M059J (cell line): ENCODE results near the gene SAFB. TPM values are rescaled to one million over a fixed set of nuclear protein-coding genes. Genes with fewer than 3 reads are reported as not detected.
A peak's percentile ranks its signal among the peaks of the same experiment; 100 is the strongest.
"Not testable (repeated sequence)": the region's sequence is repeated elsewhere in the genome, so short reads cannot be mapped to it uniquely, and the experiment has no call there.

Experiments
- DNase-seq: peaks from one replicate; pipeline ENCODE4 v3.0.0-alpha.2; 2012; ENCODE audit warnings: low read depth
- total RNA-seq: library from RNA; depleted of rRNA; stranded (reverse); fragments of >200 nt; shearing (Covaris generic); gene quantifications from 2 replicates; pipeline ENCODE4 v1.2.3, GENCODE V29; 2014

The SAFB gene
- total RNA-seq, 1 experiment from 2014 or later: 27.8 TPM

GRCh38 chr19:5595129-5595528 is 27.8 kb upstream of the SAFB start:
- no peak for DNase-seq

GRCh38 chr19:5595745-5596144 is 27.1 kb upstream of the SAFB start:
- no peak for DNase-seq

- DNase-seq: no peak
These were observed 22.1 kb upstream of the SAFB start for GRCh38 chr19:5600797-5601196.

- DNase-seq: no peak
These were observed 19.3 kb upstream of the SAFB start for GRCh38 chr19:5603626-5604025.

- DNase-seq: no peak
These were observed 17.5 kb upstream of the SAFB start for GRCh38 chr19:5605362-5605761.

- no peak for DNase-seq
These were observed 15.3 kb upstream of the SAFB start for GRCh38 chr19:5607318-5608275.

- DNase-seq: no peak
These were observed 14.6 kb upstream of the SAFB start for GRCh38 chr19:5608291-5608690.

- not testable (repeated sequence) for DNase-seq
These were observed 14.1 kb upstream of the SAFB start for GRCh38 chr19:5608766-5609165.

- no peak for DNase-seq
These were observed 12.9 kb upstream of the SAFB start for GRCh38 chr19:5609881-5610448.

GRCh38 chr19:5612891-5613865 is 9.7 kb upstream of the SAFB start:
- DNase-seq: no peak

GRCh38 chr19:5615756-5616327 is 7.0 kb upstream of the SAFB start:
- DNase-seq: no peak

GRCh38 chr19:5617080-5617479 is 5.8 kb upstream of the SAFB start:
- DNase-seq: no peak

GRCh38 chr19:5618591-5618990 is 4.3 kb upstream of the SAFB start:
- DNase-seq: no peak

GRCh38 chr19:5619946-5620345 is 2.9 kb upstream of the SAFB start:
- no peak for DNase-seq

- DNase-seq: no peak
These were observed 1.5 kb upstream of the SAFB start for GRCh38 chr19:5621311-5621944.

- peak; percentile 22 for DNase-seq
These were observed 878 bp upstream of the SAFB start for GRCh38 chr19:5621945-5622464.

- peak; percentile 5 for DNase-seq
These were observed 624 bp downstream of the SAFB start for GRCh38 chr19:5623397-5624017.

- DNase-seq: peak; percentile 60
These were observed 1.3 kb downstream of the SAFB start for GRCh38 chr19:5624018-5624663.

- no peak for DNase-seq
These were observed 1.9 kb downstream of the SAFB start for GRCh38 chr19:5624741-5625278.

- DNase-seq: no peak
These were observed 2.8 kb downstream of the SAFB start for GRCh38 chr19:5625641-5626040.
